Fibroblast of lung (primary cell): ENCODE measurements around the gene ARIH2.

Experiments
- EZH2 ChIP-seq: IDR thresholded peaks from 2 replicates; pipeline ENCODE4 v1.5.1; 2012; ENCODE audit warnings: low read length, control low read depth, mild to moderate bottlenecking; ENCODE audit errors: missing control alignments
- TF ChIP-seq, protein P1 (sequence below), 2 donors: IDR thresholded peaks in 1 of 2; conservative IDR thresholded peaks in 1 of 2; 1 replicate in 1 of 2; 2 replicates in 1 of 2; pipeline ENCODE4 v1.5.1; 2011 to 2012; ENCODE audit warnings: low read length in 2 of 2, control low read depth in 1 of 2, inconsistent platforms in 1 of 2, low read depth in 1 of 2, mild to moderate bottlenecking in 1 of 2

GRCh38 chr3:48879994-48880377, 38.7 kb upstream of the ARIH2 start:
- TF ChIP-seq, protein P1, sequence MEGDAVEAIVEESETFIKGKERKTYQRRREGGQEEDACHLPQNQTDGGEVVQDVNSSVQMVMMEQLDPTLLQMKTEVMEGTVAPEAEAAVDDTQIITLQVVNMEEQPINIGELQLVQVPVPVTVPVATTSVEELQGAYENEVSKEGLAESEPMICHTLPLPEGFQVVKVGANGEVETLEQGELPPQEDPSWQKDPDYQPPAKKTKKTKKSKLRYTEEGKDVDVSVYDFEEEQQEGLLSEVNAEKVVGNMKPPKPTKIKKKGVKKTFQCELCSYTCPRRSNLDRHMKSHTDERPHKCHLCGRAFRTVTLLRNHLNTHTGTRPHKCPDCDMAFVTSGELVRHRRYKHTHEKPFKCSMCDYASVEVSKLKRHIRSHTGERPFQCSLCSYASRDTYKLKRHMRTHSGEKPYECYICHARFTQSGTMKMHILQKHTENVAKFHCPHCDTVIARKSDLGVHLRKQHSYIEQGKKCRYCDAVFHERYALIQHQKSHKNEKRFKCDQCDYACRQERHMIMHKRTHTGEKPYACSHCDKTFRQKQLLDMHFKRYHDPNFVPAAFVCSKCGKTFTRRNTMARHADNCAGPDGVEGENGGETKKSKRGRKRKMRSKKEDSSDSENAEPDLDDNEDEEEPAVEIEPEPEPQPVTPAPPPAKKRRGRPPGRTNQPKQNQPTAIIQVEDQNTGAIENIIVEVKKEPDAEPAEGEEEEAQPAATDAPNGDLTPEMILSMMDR (conservative IDR thresholded peaks at IDR 0.05 in 1 of 2, IDR thresholded peaks at IDR 0.05 in 1 of 2; ENCODE audit: low read depth in 1 of 2, low read length in 2 of 2) = no peak
- TF ChIP-seq EZH2 = no peak
